HEK293T (cell line): Measurements from ENCODE around the gene AIFM3.

ENCODE experiments used
- ARNT ChIP-seq: fragments of 450-650 bp; IDR thresholded peaks from 2 replicates; pipeline ENCODE4 v1.6.1; 2017; ENCODE audit warnings: mild to moderate bottlenecking
- BHLHE40 ChIP-seq: fragments of 450-650 bp; IDR thresholded peaks from 2 replicates; pipeline ENCODE4 v1.6.1; 2016; ENCODE audit warnings: mild to moderate bottlenecking, moderate library complexity, borderline replicate concordance
- CTBP1 ChIP-seq: fragments of 450-650 bp; IDR thresholded peaks from 2 replicates; pipeline ENCODE4 v1.6.1; 2016; ENCODE audit warnings: borderline replicate concordance
- FOXK2 ChIP-seq: fragments of 450-650 bp; IDR thresholded peaks from 2 replicates; pipeline ENCODE4 v1.6.1; 2016; ENCODE audit warnings: mild to moderate bottlenecking
- FOXM1 ChIP-seq: fragments of 450-650 bp; IDR thresholded peaks from 2 replicates; pipeline ENCODE4 v1.6.1; 2017; ENCODE audit warnings: mild to moderate bottlenecking, borderline replicate concordance
- HDGF ChIP-seq: fragments of 450-650 bp; IDR thresholded peaks from 2 replicates; pipeline ENCODE4 v1.6.1; 2017; ENCODE audit warnings: antibody characterized with exemption, borderline replicate concordance
- L3MBTL2 ChIP-seq: fragments of 450-650 bp; conservative IDR thresholded peaks from 2 replicates; pipeline ENCODE4 v1.6.1; 2016; ENCODE audit warnings: mild to moderate bottlenecking
- NFRKB ChIP-seq: fragments of 450-650 bp; IDR thresholded peaks from 2 replicates; pipeline ENCODE4 v1.6.1; 2016; ENCODE audit warnings: mild to moderate bottlenecking, moderate library complexity
- SP1 ChIP-seq: fragments of 450-650 bp; IDR thresholded peaks from 2 replicates; pipeline ENCODE4 v1.6.1; 2017
- SUZ12 ChIP-seq: fragments of 450-650 bp; IDR thresholded peaks from 2 replicates; pipeline ENCODE4 v1.6.1; 2016; ENCODE audit warnings: mild to moderate bottlenecking
- TARDBP ChIP-seq: fragments of 450-650 bp; IDR thresholded peaks from 2 replicates; pipeline ENCODE4 v1.6.1; 2016
- ZNF384 ChIP-seq: fragments of 450-650 bp; IDR thresholded peaks from 2 replicates; pipeline ENCODE4 v1.6.1; 2016
- TF ChIP-seq, protein P1 (sequence below): fragments of 450-650 bp; IDR thresholded peaks from 2 replicates; pipeline ENCODE4 v1.6.1; 2016

DNA sequence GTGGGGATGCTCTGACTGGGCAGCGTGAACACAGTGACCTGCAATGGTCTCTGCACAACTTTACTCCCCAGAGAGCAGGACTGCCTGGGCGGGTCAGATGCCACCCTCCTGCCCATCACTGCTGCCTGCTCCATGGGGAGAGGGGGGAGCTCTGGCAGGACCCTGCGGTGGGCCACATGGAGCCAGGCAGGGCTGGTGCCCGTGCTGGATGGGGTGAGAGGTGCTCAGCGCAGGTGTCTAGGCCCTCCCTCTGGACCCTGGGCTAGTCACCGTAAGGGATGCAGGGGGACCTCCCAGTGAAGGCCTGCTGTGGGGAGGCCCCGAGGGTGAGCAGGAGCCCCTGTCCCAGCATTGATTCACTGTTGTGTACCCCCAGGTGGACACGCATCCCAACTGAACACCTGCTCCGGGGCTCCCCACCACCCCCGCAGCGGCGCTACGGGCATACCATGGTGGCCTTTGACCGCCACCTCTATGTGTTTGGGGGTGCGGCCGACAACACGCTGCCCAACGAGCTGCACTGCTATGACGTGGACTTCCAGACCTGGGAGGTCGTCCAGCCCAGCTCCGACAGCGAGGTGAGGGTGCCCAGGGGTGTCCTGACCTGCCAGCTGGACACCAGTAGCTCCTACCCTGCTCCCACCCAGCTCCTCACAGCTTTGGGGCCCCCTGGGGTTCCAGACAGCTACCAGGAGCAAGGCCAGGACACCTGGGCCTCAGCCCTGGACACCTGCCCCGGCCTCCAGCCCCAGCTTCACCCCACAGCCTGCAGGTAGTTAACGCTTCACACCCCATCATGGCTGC is 24.4 kb downstream of the AIFM3 start:
- TF ChIP-seq NFRKB (no peak), FOXK2 (no peak), ZNF384 (no peak), SP1 (no peak), L3MBTL2 (no peak), ARNT (no peak), SUZ12 (no peak), FOXM1 (no peak), BHLHE40 (no peak), TARDBP (no peak), HDGF (no peak), CTBP1 (no peak)
- TF ChIP-seq, protein P1, sequence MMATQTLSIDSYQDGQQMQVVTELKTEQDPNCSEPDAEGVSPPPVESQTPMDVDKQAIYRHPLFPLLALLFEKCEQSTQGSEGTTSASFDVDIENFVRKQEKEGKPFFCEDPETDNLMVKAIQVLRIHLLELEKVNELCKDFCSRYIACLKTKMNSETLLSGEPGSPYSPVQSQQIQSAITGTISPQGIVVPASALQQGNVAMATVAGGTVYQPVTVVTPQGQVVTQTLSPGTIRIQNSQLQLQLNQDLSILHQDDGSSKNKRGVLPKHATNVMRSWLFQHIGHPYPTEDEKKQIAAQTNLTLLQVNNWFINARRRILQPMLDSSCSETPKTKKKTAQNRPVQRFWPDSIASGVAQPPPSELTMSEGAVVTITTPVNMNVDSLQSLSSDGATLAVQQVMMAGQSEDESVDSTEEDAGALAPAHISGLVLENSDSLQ = no peak
